Esophagus squamous epithelium (tissue), 4 donors: ENCODE data around the gene NRXN3.

Experiments used
- CTCF ChIP-seq, 6 experiments: fragments of 450-650 bp in 4 of 6; fragments of 200-600 bp in 2 of 6; sonication (generic) in 2 of 6; IDR thresholded peaks; one replicate each; pipeline ENCODE4 v1.5.1; 2016 to 2019; ENCODE audit warnings: antibody characterized with exemption in 6 of 6, mild to moderate bottlenecking in 4 of 6, moderate library complexity in 4 of 6
- POLR2A ChIP-seq, 4 donors: fragments of 450-650 bp; IDR thresholded peaks; one replicate each; pipeline ENCODE4 v1.6.1; 2017; ENCODE audit warnings: antibody characterized with exemption in 4 of 4, mild to moderate bottlenecking in 4 of 4, moderate library complexity in 3 of 4

GRCh38 chr14:79118291-79118690, 948.1 kb downstream of the NRXN3 start:
- TF ChIP-seq CTCF (IDR thresholded peaks at IDR 0.05) (no peak), POLR2A (IDR thresholded peaks at IDR 0.05) (no peak)
